GM12801 (cell line): Measurements from ENCODE around the gene PAFAH2.

Experiments used
- TF ChIP-seq, protein P1 (sequence below): IDR thresholded peaks from one replicate; pipeline ENCODE4 v1.5.1; 2011; ENCODE audit warnings: control low read depth; ENCODE audit not compliant: insufficient read length; ENCODE audit errors: extremely low read depth

Gene PAFAH2

DNA sequence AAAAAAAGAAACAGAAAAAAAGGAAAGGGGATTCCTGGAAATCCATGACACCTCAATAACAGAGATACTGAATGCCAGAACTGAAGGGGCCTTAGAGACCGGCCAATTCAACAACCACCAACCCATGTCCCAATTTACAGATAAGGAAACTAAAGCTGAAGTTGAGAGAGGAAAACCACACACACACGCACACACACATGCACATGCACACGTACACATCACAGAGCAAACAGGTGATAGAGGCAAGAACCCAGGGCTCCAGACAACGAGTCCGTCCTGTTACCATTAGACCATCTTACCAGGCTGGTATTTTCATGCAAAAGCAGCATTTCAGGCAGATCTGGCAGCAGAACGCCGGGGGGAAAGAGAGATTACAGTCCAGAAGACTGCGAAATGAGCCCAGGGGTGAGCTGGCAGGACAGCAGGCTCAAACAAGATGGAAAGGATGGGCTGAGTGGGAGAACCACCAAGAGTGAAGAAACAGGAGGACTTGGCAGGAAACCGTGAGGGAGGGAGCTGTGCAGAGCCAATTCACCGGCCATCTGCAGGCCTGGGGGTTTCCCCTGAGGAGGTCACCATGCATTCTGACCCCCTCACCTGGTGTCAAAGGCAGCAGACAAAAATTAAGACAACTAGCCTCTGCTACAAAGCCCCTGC, 43.5 kb downstream of the PAFAH2 start:
- TF ChIP-seq, protein P1, sequence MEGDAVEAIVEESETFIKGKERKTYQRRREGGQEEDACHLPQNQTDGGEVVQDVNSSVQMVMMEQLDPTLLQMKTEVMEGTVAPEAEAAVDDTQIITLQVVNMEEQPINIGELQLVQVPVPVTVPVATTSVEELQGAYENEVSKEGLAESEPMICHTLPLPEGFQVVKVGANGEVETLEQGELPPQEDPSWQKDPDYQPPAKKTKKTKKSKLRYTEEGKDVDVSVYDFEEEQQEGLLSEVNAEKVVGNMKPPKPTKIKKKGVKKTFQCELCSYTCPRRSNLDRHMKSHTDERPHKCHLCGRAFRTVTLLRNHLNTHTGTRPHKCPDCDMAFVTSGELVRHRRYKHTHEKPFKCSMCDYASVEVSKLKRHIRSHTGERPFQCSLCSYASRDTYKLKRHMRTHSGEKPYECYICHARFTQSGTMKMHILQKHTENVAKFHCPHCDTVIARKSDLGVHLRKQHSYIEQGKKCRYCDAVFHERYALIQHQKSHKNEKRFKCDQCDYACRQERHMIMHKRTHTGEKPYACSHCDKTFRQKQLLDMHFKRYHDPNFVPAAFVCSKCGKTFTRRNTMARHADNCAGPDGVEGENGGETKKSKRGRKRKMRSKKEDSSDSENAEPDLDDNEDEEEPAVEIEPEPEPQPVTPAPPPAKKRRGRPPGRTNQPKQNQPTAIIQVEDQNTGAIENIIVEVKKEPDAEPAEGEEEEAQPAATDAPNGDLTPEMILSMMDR, result no peak

- TF ChIP-seq, protein P1, result no peak
Observed at GRCh38 chr1:25952841-25953401, 44.9 kb downstream of the PAFAH2 start.

- TF ChIP-seq, protein P1, result no peak
Observed at GRCh38 chr1:25948641-25949040, 49.2 kb downstream of the PAFAH2 start.

DNA sequence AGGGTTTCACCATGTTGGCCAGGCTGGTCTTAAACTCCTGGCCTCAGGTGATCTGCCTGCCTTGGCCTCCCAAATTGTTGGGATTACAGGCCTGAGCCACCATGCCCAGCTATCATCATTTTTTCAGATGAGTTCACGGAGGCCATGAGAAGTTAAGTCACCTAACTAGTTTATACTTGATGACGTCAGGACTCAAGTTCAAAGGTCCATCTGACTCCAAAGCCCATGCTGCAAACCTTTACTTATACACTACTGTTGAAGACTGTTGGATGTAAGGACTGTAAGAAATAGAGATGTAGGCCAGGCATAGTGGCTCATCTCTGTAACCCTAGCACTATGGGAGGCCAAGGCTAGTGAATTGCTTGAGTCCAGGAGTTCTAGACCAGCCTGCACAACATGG, 50.8 kb downstream of the PAFAH2 start:
- TF ChIP-seq, protein P1, result no peak

- TF ChIP-seq, protein P1, result no peak
Observed at GRCh38 chr1:25945761-25946160, 52.1 kb downstream of the PAFAH2 start.

DNA sequence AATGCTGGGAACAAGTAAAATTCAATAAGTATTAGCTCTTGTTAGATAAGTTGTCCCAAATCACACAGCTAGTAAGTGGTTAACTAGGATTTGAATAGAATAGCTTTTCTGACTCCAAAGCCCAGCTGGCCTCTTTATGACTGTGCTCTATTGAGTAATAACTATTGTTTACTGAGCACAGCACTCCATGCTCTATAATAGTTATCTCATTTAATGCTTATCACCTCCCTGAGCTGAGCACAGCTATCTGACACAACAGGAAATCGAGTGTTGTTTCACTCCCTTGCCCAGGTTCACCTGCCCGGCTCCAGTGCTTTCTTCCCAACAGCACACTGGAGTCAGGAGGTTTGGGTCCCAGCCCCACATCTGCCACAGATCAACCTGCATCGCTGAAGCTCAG, 52.9 kb downstream of the PAFAH2 start:
- TF ChIP-seq, protein P1, result no peak

GRCh38 chr1:25936947-25937346, 60.9 kb downstream of the PAFAH2 start:
- TF ChIP-seq, protein P1, result no peak
